Stimulated activated naive B cell treated with anti-CD40 and anti-IgM and Interleukin-4, amounts not matched to agents 10 μg/mL and 1 μg/mL and 100 μg/mL, for 72 hours (primary cell): ENCODE measurements around the gene WDR90.
"Not testable (repeated sequence)": the region's sequence is repeated elsewhere in the genome, so short reads cannot be mapped to it uniquely, and the experiment has no call there.

Experiments
- ATAC-seq, 2 donors: fragments of 150-1000 bp; cut with Tn5 transposase; replicated peaks; 2 replicates each; pipeline ENCODE4 v1.10.0; 2021; ENCODE audit warnings: moderate library complexity in 1 of 2
- DNase-seq: peaks from one replicate; pipeline ENCODE4 v3.0.0; 2021
- H3K27ac Mint-ChIP-seq: one replicate; pipeline ENCODE4 v1.8.0; 2022; ENCODE audit warnings: mild to moderate bottlenecking, mixed read lengths
- H3K27me3 Mint-ChIP-seq, 2 donors: one replicate each; pipeline ENCODE4 v1.8.0; 2022; ENCODE audit warnings: mixed read lengths in 2 of 2
- H3K36me3 Mint-ChIP-seq, 2 donors: one replicate each; pipeline ENCODE4 v1.8.0; 2022; ENCODE audit warnings: mixed read lengths in 2 of 2, mild to moderate bottlenecking in 1 of 2
- H3K4me1 Mint-ChIP-seq, 2 donors: one replicate each; pipeline ENCODE4 v1.8.0; 2022; ENCODE audit warnings: mixed read lengths in 2 of 2, mild to moderate bottlenecking in 1 of 2
- H3K4me3 Mint-ChIP-seq, 2 donors: one replicate each; pipeline ENCODE4 v1.8.0; 2022; ENCODE audit warnings: mild to moderate bottlenecking in 2 of 2, mixed read lengths in 2 of 2, moderate library complexity in 1 of 2
- H3K9me3 Mint-ChIP-seq, 2 donors: one replicate each; pipeline ENCODE4 v1.8.0; 2022; ENCODE audit warnings: mixed read lengths in 2 of 2, mild to moderate bottlenecking in 1 of 2

WDR90 gene

DNA sequence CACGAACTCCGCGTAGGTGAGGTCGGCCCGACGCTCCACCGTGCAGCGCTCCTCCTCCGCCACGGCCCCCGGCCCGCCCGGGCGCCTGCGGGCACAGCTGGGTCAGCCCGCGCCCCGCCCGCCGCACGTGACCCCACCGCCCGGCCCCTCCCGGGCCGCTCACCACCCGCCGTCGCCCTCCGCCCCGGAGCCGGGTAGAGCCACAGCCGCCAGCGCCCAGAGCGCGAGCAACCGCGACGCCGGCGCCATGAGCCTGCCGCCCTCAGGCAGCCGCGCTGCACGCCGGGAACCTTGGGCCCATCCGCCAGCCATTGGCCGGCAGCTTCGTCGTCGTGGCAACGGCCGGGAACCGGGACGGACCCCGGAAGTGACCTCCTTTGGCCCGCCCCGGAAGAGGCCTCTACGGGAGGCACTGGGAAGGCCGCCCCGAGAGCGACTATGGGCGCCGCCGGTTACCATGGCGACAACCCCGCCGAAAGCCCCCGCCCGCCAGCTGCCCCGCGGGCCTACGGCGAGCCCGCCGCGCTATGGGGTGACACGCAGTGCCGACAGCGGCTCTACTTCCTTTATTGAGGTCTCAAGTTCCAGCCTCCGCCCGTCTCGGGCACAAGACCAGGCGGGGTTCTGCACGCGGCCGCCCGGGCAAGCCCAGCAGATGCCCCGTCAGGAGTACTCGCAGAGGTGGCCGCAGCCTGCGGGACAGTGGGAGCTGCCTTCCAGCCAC, 35.1 kb downstream of the WDR90 start, which contains the start of gene JMJD8:
Gene JMJD8, minus strand, starts transcription at position 264 of the 724 bp plus-strand sequence. Its CDS starts 15 bp downstream, at position 249.
- peaks cover 23 to 47% of the 10 kb centered on the region in 2 donors for H3K36me3 Mint-ChIP-seq
- peak; percentile 97 for DNase-seq
- H3K4me1 Mint-ChIP-seq: peaks cover 28 to 67% of the 10 kb centered on the region in 2 donors
- no peaks in the 10 kb centered on the region for H3K9me3 Mint-ChIP-seq
- ATAC-seq: peak; percentile 81 to 82
- peak within 1 kb of the TSS; percentile 92 for H3K27ac Mint-ChIP-seq
- H3K27me3 Mint-ChIP-seq: no peaks in the 10 kb centered on the region
- H3K4me3 Mint-ChIP-seq: peak within 1 kb of the TSS; percentile 86 to 91

DNA sequence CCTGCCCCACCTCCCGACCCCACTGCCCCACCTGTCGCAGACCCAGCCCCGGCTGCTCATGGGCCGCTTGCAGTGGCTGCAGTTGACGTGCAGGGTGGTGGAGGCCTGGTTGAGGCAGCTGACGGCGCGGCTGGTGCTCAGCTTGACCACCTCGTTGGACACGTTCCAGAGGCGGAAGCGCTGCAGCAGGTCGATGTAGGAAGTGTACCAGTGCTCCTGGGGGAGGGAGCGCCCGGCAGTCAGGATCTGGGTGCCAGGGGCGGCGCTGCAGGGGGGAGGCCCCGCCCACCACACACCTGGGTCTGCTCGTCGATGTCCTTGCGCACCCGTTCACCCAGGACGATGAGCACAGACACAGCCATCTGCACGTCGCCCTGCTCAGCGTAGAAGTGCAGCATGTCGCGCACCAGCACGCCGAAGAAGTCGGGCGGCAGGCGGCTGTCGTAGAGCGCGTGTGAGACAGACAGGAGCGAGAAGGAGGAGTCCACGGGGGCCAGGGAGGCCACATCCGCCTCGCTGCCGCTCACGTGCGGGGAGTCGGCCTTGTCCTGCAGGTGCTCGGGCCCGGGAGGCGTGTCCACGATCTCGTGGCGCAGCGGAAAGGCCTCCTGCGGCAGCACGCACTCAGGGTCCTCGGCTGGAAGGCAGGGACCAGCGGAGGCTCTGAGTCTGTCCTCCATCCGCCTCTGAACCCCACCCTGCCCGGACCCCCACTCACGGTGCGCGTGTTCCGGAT, 36.0 kb downstream of the WDR90 start:
- peaks cover 23 to 47% of the 10 kb centered on the region in 2 donors for H3K36me3 Mint-ChIP-seq
- H3K9me3 Mint-ChIP-seq: no peaks in the 10 kb centered on the region
- DNase-seq (no peak), ATAC-seq (no peak)
- peak overlapping the region; percentile 51 for H3K27ac Mint-ChIP-seq
- no peaks in the 10 kb centered on the region for H3K27me3 Mint-ChIP-seq
- H3K4me3 Mint-ChIP-seq: peak overlapping the region in 1 of 2 donors; percentile 62
- H3K4me1 Mint-ChIP-seq: peaks cover 29 to 69% of the 10 kb centered on the region in 2 donors

DNA sequence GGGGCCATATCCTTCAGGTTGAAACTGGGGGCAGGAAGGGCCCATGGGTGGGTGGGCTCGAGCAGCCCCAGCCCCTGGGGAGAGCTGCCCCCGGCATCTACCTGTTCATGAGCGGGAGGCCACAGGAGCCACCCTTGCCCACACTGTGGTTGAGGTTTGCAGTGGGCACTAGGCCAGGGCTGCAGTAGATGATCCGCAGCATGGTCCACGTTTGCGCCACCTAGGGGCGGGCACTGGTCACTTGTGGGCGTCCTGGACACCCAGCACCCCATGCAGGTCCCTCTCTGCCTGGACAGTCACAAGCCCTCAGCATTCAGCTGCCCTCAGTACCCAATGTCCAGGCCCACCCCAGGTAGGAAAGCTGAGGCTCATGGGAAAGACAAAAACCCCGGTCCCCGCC, 36.8 kb downstream of the WDR90 start:
- H3K27ac Mint-ChIP-seq: no peak overlapping the region
- no peaks in the 10 kb centered on the region for H3K27me3 Mint-ChIP-seq
- peaks cover 23 to 46% of the 10 kb centered on the region in 2 donors for H3K36me3 Mint-ChIP-seq
- no peak for ATAC-seq
- DNase-seq: no peak
- H3K4me1 Mint-ChIP-seq: peaks cover 30 to 75% of the 10 kb centered on the region in 2 donors
- peak overlapping the region; percentile 44 to 52 for H3K4me3 Mint-ChIP-seq
- H3K9me3 Mint-ChIP-seq: peaks cover 2% of the 10 kb centered on the region in 2 donors

DNA sequence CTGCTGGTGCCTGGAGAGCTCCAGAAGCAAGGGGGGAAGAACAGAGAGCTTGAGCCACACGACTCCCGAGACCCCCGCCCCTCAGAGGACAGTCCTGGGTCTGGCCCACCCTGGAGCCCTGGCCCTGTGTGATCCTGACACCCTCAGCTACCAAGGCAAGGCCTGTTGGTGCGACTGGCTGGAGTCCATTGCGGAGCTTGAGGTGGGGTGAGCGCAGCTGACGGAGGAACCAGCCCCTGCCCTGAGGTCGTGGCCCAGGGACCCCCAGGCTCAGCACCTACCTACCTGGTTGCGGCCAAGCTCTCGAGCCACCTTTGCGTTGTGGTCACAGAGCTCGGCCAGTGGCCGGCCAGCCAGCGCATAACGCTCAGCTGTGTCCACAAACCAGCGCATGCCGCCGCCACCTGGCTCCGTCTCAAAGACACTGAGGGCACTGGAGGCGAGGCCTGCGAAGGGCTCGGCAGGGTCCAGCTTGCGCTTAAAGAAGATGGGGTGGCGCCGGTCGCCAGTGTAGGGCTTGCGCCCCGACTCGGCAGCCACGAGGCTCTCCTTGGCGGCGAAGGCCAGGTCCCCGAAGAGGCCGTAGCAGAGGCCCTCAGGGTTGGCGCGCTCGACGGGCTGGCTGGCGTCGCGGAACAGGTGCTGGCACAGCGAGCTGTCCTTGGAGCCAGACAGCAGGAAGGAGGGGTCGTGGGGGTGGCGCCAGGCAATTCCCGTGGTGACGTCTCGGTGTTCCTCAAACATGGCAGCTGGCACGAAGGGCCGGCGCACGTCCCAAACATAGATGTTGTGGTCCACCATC, 37.5 kb downstream of the WDR90 start:
- H3K36me3 Mint-ChIP-seq: peaks cover 18 to 42% of the 10 kb centered on the region in 2 donors

DNA sequence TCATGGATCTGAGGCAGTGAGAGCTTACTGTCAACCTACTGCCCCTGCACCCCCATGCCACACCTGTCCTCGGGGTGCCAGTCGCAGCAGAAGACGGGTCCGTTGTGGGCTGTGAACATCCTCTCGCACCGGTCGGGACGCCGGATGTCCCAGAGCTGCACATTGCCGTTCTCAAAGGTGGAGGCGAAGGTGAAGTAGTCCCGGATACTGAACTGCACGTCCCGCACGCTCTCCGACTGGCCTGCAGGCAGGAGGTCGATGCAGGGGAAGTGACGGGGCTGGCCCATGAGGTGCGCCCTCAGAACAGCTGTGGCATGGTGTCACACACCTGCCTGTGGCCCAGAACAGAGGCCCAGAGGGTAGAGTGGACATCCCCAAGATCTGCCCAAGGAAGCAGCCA, 38.3 kb downstream of the WDR90 start:
- Mint-ChIP-seq H3K27me3 (peaks cover under 1 to 5% of the 10 kb centered on the region in 2 donors), H3K36me3 (peaks cover 14 to 33% of the 10 kb centered on the region in 2 donors), H3K4me1 (peaks cover 22 to 63% of the 10 kb centered on the region in 2 donors), H3K27ac (no peak overlapping the region), H3K9me3 (peaks cover 2 to 5% of the 10 kb centered on the region in 2 donors), H3K4me3 (no peak overlapping the region)
- ATAC-seq (no peak), DNase-seq (no peak)

More for the DNA sequence above, 37.5 kb downstream of the WDR90 start:
- H3K9me3 Mint-ChIP-seq: peaks cover 2 to 5% of the 10 kb centered on the region in 2 donors
- peaks cover 27 to 72% of the 10 kb centered on the region in 2 donors for H3K4me1 Mint-ChIP-seq
- DNase-seq (no peak), ATAC-seq (no peak)
- no peaks in the 10 kb centered on the region for H3K27me3 Mint-ChIP-seq
- H3K4me3 Mint-ChIP-seq: no peak overlapping the region
- H3K27ac Mint-ChIP-seq: no peak overlapping the region

DNA sequence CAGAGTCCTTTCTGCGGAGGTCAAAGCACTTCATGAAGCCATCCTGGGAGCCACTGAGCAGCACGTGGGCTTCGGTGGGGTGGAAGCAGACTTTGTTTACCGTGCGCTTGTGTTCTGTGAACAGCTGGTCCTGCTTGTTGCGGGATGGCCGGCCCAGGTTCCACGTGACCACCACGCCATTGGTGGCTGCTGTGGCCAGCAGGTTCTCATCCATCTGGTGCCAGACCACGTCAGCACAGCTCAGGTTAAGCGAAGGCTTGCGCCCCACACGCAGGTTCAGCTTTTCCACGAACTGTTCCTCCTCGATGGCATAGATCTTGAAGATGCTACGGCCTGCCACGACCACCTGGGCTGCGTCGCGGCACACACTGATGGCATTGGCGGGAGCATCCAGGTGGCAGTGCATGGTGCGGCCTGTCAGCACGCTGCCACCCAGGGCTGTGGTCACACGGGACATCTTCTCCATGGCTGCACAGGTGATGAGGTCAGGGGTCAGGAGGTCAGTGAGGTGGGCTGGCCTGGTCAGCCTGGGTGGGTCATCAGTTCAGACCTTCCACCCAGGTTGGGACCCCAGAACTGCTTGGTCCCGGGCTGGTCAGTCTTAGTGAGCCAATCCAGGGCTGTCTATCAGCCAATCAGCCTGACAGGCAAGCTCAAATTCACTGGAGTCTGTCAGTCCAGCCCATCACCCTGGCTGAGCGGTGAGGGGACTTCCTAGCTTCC, 40.2 kb downstream of the WDR90 start:
- ATAC-seq (peak; percentile 12 to 25), DNase-seq (no peak)
- peaks cover 10 to 17% of the 10 kb centered on the region in 2 donors for H3K27me3 Mint-ChIP-seq
- H3K4me1 Mint-ChIP-seq: peaks cover 18 to 57% of the 10 kb centered on the region in 2 donors
- H3K4me3 Mint-ChIP-seq: peak overlapping the region; percentile 88 to 92
- peaks cover 2 to 5% of the 10 kb centered on the region in 2 donors for H3K9me3 Mint-ChIP-seq
- H3K36me3 Mint-ChIP-seq: peaks cover 11 to 20% of the 10 kb centered on the region in 2 donors
- peak overlapping the region; percentile 94 for H3K27ac Mint-ChIP-seq

DNA sequence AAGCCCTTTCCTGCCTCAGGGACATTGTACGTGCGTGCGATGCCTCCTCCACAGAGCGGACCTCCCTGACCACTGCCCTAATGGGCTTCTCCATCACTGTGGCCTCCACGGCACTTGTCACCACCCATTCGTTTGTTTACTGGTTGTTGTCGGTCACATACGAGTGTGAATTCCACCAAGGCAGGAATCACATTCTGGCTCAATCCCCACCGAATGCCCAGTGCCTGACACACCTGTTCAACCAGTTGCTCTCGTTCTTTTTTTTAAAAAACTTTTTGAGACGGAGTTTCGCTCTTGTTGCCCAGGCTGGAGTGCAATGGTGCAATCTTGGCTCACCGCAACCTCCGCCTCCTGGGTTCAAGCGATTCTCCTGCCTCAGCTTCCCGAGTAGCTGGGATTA, 42.1 kb downstream of the WDR90 start:
- H3K9me3 Mint-ChIP-seq, DNase-seq, ATAC-seq: not testable (repeated sequence)
- Mint-ChIP-seq H3K36me3 (peaks cover 6 to 11% of the 10 kb centered on the region in 2 donors), H3K27ac (peak overlapping the region; percentile 87), H3K4me1 (peaks cover 20 to 50% of the 10 kb centered on the region in 2 donors), H3K4me3 (peak overlapping the region; percentile 50 to 63), H3K27me3 (peaks cover 17 to 27% of the 10 kb centered on the region in 2 donors)

DNA sequence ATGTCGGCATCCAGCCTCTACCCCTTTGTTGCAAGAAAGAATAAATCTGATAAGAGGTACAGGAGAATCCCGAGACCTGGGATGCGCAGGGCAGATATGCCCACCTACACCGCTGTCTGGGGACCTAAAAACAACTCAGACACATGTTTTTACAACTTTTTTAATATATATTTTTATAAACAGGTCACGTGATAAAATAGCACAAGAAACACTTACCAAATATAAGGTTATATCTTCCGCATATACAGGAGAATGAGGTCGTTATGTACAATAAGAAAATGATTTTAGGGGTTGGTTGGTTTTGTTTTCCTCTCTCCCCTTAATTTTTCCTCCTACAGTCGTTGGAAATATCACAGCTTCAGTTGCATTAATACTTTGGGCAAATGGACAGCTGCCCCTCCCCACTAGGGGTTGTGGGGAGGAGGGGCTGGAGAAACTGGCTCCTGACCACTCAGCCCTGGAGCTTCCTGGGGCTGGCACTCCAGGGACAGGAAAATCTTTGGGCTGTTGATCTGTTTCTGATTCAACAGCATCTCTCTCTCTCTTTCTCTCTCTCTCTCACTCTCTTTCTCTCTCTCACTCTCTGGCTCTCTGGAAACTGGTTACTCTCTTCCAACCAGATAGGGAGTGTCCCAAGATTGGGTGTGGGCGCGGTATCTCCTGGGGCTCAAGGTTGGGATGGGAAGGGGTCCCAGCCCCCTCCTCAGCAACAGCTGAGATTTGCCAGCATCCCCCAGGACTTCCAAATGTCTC, 43.4 kb downstream of the WDR90 start:
- Mint-ChIP-seq H3K4me1 (peaks cover 20 to 49% of the 10 kb centered on the region in 2 donors), H3K36me3 (peaks cover 3 to 9% of the 10 kb centered on the region in 2 donors)

DNA sequence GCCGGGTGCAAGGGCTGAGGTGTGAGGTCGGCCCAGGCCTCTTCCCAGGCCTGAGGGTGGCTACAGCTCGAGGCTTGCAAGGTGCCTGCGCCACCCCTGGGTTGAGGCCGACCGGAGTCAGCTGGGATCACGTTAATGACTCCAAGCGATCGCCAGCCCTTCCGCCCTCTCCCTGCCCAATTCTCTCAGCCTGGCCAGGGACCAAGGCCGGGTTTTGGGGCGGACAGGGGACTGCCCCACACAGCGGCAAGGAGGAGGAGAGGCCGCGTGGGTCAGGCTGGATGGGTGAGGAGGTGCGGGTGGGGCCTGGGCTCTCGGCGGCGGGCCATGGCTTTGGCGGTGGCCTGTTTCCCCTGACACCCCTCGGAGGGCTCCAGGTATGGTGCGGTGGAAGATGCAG, 44.2 kb downstream of the WDR90 start:
- peak overlapping the region; percentile 74 to 77 for H3K4me3 Mint-ChIP-seq
- peak overlapping the region; percentile 75 for H3K27ac Mint-ChIP-seq
- peaks cover 17 to 46% of the 10 kb centered on the region in 2 donors for H3K27me3 Mint-ChIP-seq
- DNase-seq: no peak
- peaks cover 3 to 9% of the 10 kb centered on the region in 2 donors for H3K36me3 Mint-ChIP-seq
- H3K9me3 Mint-ChIP-seq: peaks cover 2 to 5% of the 10 kb centered on the region in 2 donors
- H3K4me1 Mint-ChIP-seq: peaks cover 20 to 45% of the 10 kb centered on the region in 2 donors
- ATAC-seq: no peak

More for the DNA sequence above, 43.4 kb downstream of the WDR90 start:
- H3K9me3 Mint-ChIP-seq: peaks cover 2 to 5% of the 10 kb centered on the region in 2 donors
- peaks cover 17 to 40% of the 10 kb centered on the region in 2 donors for H3K27me3 Mint-ChIP-seq
- ATAC-seq: no peak
- no peak overlapping the region for H3K4me3 Mint-ChIP-seq
- no peak overlapping the region for H3K27ac Mint-ChIP-seq
- DNase-seq: no peak

DNA sequence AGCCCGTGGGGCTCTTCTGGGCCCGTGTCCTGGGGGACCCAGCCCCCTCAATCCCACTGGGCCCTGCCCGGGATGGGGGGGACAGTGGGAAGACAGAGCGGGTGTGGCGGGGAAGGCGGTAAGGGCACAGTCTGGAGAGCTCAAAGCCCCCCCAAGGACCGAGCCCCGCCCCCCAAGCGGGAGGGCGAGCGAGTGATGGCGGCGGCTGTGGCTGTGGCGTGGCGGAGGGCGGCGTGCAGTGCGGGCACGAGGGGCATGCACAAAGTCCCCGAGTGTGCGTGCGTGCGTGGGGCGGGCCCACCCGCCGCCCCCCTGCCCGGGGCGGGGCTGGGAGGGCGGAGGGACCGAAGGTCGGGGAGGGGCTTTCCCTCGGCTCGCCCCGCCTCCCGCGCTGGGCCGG, 44.6 kb downstream of the WDR90 start:
- ATAC-seq: no peak
- Mint-ChIP-seq H3K9me3 (peaks cover 2 to 5% of the 10 kb centered on the region in 2 donors), H3K27ac (peak overlapping the region; percentile 31), H3K36me3 (peaks cover 3 to 9% of the 10 kb centered on the region in 2 donors), H3K27me3 (peaks cover 17 to 50% of the 10 kb centered on the region in 2 donors), H3K4me1 (peaks cover 19 to 41% of the 10 kb centered on the region in 2 donors), H3K4me3 (peak overlapping the region; percentile 74 to 77)
- DNase-seq: no peak

DNA sequence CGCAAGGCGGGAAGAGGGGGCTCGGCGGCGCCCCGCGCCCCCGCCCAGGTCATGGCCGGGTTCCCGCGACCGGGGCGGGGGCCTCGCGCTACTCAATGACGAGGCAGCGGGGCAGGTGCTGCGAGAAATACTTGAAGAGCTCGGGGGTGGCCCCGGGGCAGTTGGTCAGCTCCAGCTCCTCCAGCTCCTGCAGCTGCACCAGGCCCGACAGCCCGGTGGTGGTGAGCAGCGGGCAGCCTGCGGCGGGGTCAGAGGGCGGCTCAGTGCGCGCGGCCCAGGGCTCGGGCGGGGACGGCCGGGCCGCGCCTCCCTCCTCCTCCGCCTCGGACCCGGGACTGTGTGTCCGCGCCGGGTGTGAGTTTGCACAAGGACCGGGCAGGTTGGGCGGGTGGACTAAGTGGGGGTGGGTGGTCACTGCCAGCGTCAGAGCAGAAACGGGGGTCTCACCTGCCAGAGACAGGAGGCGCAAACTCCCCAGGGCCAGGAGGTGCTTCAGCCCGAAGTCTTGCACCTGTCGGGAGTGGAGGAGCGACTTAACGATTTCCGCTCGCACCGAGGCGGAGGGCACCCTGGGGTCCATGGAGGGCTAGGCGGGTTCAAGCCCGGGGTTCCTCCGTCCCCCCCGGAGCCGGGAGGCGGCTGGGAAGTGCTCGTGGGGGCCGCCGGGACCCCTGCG, 45.2 kb downstream of the WDR90 start:
- Mint-ChIP-seq H3K36me3 (peaks cover 3 to 9% of the 10 kb centered on the region in 2 donors), H3K4me1 (peaks cover 15 to 35% of the 10 kb centered on the region in 2 donors), H3K27ac (no peak overlapping the region), H3K27me3 (peaks cover 17 to 52% of the 10 kb centered on the region in 2 donors), H3K4me3 (peak overlapping the region; percentile 67 to 75), H3K9me3 (peaks cover 2 to 5% of the 10 kb centered on the region in 2 donors)
- ATAC-seq: no peak
- no peak for DNase-seq

DNA sequence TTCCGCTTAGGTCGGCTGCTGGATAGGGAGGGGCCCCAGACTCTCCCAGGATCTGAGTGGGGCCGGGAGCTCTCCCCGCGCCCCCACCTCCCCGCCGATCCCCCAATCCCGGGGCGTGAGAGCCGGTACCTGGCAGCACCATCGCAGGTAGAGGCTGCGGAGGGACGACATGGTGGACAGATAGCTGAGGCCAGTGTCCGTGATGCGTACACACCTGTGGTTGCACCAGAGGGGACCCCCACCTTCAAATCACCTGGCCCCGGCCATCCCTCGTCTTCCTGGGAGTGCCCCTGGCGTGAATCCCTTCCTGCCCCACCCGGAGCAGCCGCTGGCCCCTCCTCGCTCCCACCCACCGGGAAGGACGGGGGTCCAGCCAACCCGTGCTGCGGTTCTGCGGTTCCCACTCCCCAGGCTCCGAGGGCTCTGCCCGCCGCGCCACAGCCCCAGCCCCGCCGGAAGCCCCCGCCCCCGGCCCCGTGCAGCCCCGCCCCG, 45.7 kb downstream of the WDR90 start:
- Mint-ChIP-seq H3K36me3 (peaks cover 3 to 9% of the 10 kb centered on the region in 2 donors), H3K4me3 (peak overlapping the region in 1 of 2 donors; percentile 75), H3K9me3 (peaks cover 2 to 5% of the 10 kb centered on the region in 2 donors), H3K4me1 (peaks cover 13 to 32% of the 10 kb centered on the region in 2 donors), H3K27ac (no peak overlapping the region), H3K27me3 (peaks cover 17 to 56% of the 10 kb centered on the region in 2 donors)
- ATAC-seq (peak in 1 of 2 donors; percentile 1), DNase-seq (no peak)
